Mesenchymal stem cell (in vitro differentiated cells and primary cell): ENCODE measurements around the gene BCL2L11.

Experiments used
- DNase-seq: peaks from one replicate; pipeline ENCODE4 v3.0.0-alpha.2; 2013
- H2AFZ ChIP-seq: one replicate; pipeline ENCODE4 v1.6.1; 2013; ENCODE audit warnings: low read depth, mild to moderate bottlenecking, control low read depth, inconsistent platforms, low read length, moderate library complexity
- H2AK5ac ChIP-seq: 2 replicates; pipeline ENCODE4 v1.6.1; 2013; ENCODE audit warnings: low read length, moderate library complexity, mild to moderate bottlenecking, inconsistent platforms; ENCODE audit not compliant: severe bottlenecking
- H2BK120ac ChIP-seq: one replicate; pipeline ENCODE4 v1.6.1; 2013; ENCODE audit warnings: low read depth, mild to moderate bottlenecking, inconsistent platforms, low read length, moderate library complexity
- H2BK12ac ChIP-seq, 2 experiments: one replicate each; pipeline ENCODE4 v1.6.1; 2013; ENCODE audit warnings: inconsistent platforms in 2 of 2, low read length in 2 of 2, mild to moderate bottlenecking in 2 of 2, moderate library complexity in 2 of 2, control low read depth in 1 of 2
- H2BK15ac ChIP-seq: one replicate; pipeline ENCODE4 v1.6.1; 2013; ENCODE audit warnings: mild to moderate bottlenecking, low read depth, inconsistent platforms; ENCODE audit not compliant: poor library complexity, severe bottlenecking
- H2BK5ac ChIP-seq: 2 replicates; pipeline ENCODE4 v1.6.1; 2013; ENCODE audit warnings: low read depth, mild to moderate bottlenecking, low read length, control low read depth, inconsistent platforms; ENCODE audit not compliant: poor library complexity, severe bottlenecking
- H3K14ac ChIP-seq, 2 experiments: one replicate each; pipeline ENCODE4 v1.6.1; 2013; ENCODE audit warnings: inconsistent platforms in 2 of 2, low read length in 2 of 2, control low read depth in 1 of 2, mild to moderate bottlenecking in 1 of 2, moderate library complexity in 1 of 2
- H3K18ac ChIP-seq, 2 experiments: one replicate each; pipeline ENCODE4 v1.6.1; 2013; ENCODE audit warnings: inconsistent platforms in 2 of 2, low read length in 2 of 2, control low read depth in 1 of 2, low read depth in 1 of 2, mild to moderate bottlenecking in 1 of 2
- H3K23ac ChIP-seq, 2 experiments: one replicate each; pipeline ENCODE4 v1.6.1; 2013; ENCODE audit warnings: inconsistent platforms in 2 of 2, low read length in 2 of 2, mild to moderate bottlenecking in 2 of 2, moderate library complexity in 2 of 2, control low read depth in 1 of 2
- H3K27ac ChIP-seq: 2 replicates; pipeline ENCODE4 v1.5.1; 2013; ENCODE audit warnings: mild to moderate bottlenecking, moderate library complexity, low read length, control low read depth, inconsistent platforms; ENCODE audit not compliant: poor library complexity, severe bottlenecking
- H3K27me3 ChIP-seq, 2 experiments: 2 replicates each; pipeline versions ENCODE4 v1.6.1 to v1.7.0; 2013; ENCODE audit warnings: low read length in 2 of 2, mild to moderate bottlenecking in 2 of 2, moderate library complexity in 2 of 2, control low read depth in 1 of 2, inconsistent platforms in 1 of 2; ENCODE audit not compliant: control insufficient read depth in 1 of 2, insufficient read depth in 1 of 2
- H3K36me3 ChIP-seq, 2 experiments: 2 replicates each; pipeline versions ENCODE4 v1.6.1 to v1.7.0; 2013; ENCODE audit warnings: low read length in 2 of 2, control low read depth in 1 of 2, inconsistent platforms in 1 of 2, low read depth in 1 of 2, mild to moderate bottlenecking in 1 of 2; ENCODE audit not compliant: insufficient read depth in 2 of 2, control insufficient read depth in 1 of 2
- H3K4ac ChIP-seq, 2 experiments: one replicate each; pipeline ENCODE4 v1.6.1; 2013; ENCODE audit warnings: inconsistent platforms in 2 of 2, low read length in 2 of 2, mild to moderate bottlenecking in 2 of 2, moderate library complexity in 2 of 2, control low read depth in 1 of 2, low read depth in 1 of 2
- H3K4me1 ChIP-seq: 2 replicates; pipeline ENCODE4 v1.6.1; 2013; ENCODE audit warnings: low read depth, low read length, control low read depth; ENCODE audit not compliant: control insufficient read depth, insufficient read depth
- H3K4me2 ChIP-seq: 2 replicates; pipeline ENCODE4 v1.6.1; 2013; ENCODE audit warnings: low read length, mild to moderate bottlenecking, inconsistent platforms; ENCODE audit not compliant: poor library complexity, severe bottlenecking
- H3K4me3 ChIP-seq, 2 experiments: 2 replicates each; pipeline versions ENCODE4 v1.5.1 to v1.7.0; 2013; ENCODE audit warnings: low read length in 2 of 2, mild to moderate bottlenecking in 2 of 2, control low read depth in 1 of 2, low read depth in 1 of 2; ENCODE audit not compliant: insufficient read depth in 1 of 2
- H3K79me1 ChIP-seq: replicated peaks from 2 replicates; pipeline ENCODE4 v1.6.1; 2013; ENCODE audit warnings: mild to moderate bottlenecking, control low read depth, low read length, inconsistent platforms; ENCODE audit not compliant: poor library complexity, severe bottlenecking
- H3K9ac ChIP-seq: 2 replicates; pipeline ENCODE4 v1.7.0; 2013; ENCODE audit warnings: mild to moderate bottlenecking, low read length, moderate library complexity
- H3K9me3 ChIP-seq: 2 replicates; pipeline ENCODE4 v1.7.0; 2013; ENCODE audit warnings: mild to moderate bottlenecking, low read length; ENCODE audit not compliant: control insufficient read depth
- H4K8ac ChIP-seq: one replicate; pipeline ENCODE4 v1.6.1; 2013; ENCODE audit warnings: inconsistent platforms, mild to moderate bottlenecking, low read length, moderate library complexity
- H4K91ac ChIP-seq: one replicate; pipeline ENCODE4 v1.6.1; 2013; ENCODE audit warnings: mild to moderate bottlenecking, low read length, inconsistent platforms
- WGBS: methylation state at CpG from one replicate; pipeline ENCODE4 v1.1.7; 2013; ENCODE audit warnings: mixed read lengths; 5-methylcytosine and 5-hydroxymethylcytosine counted together

BCL2L11 gene

DNA sequence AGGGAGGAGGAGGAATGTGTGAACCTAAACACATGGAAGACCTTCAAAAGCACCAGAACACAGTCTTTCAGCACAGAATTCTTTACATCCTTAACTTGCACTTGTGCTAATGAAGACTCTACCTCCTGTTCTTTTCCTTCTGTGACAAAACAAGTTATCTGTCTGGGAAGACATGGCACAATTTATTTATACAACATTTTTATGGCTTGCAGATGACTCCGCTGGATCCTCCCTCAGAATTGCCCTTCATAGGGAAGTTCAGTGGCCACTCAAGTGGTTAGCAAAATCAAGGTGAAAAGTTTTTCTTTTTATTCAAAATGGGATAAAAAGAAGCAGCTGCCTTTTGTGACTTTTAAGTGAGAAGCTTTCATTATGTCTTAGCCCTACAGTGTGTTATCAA lies 21.4 kb downstream of the BCL2L11 start:
- peaks cover 2 to 22% of the 10 kb centered on the region in 2 experiments for H3K36me3 ChIP-seq
- no peak overlapping the region for H3K14ac ChIP-seq

DNA sequence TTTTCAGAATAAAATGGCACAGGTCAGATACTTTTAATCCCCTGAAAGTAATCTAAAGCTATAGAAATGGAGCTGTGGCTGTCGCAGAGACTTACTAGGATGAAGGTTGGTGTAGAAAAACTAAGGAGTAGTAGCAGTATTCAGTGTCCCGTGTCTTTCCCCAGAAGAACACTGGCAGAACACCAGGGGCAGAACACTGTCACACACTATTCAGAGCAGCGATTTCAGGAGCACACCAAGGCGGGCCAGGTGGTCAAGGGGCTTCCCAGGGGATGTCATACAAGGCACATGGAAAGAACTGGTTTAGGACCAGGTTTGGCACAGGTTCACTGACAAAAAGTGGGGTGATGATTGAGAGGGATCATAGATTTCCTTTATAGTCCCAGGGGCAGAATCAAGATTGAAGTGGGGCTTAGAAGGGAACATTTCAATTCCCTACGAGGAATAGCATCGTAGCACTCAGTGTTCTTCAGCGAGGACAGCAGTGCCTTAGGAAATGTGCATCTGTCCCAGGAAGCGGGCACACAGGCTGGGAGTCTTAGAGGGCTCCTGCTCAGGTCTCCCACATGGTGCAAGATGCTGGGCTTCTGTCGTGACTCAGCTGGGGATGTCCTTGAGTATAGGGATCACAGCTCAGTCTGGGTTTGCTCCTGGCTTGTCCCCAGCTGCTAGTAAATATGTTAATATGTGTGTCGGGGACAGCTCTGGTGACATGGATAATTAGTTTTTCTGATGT lies 22.6 kb downstream of the BCL2L11 start:
- no peak overlapping the region for H2BK5ac ChIP-seq
- DNase-seq: no peak
- H3K14ac ChIP-seq: no peak overlapping the region
- no peaks in the 10 kb centered on the region for H3K9me3 ChIP-seq
- H2AK5ac ChIP-seq: no peak overlapping the region
- no peak overlapping the region for H3K23ac ChIP-seq
- no peak overlapping the region for H4K8ac ChIP-seq
- H2AFZ ChIP-seq: no peak overlapping the region
- no peak overlapping the region for H3K4me2 ChIP-seq
- H2BK12ac ChIP-seq: no peak overlapping the region
- H3K36me3 ChIP-seq: peaks cover 2 to 19% of the 10 kb centered on the region in 2 experiments
- no peak overlapping the region for H3K4ac ChIP-seq
- H4K91ac ChIP-seq: no peak overlapping the region
- 94% methylated on average over 9 of the region's 10 CpGs for WGBS
- no peak overlapping the region for H3K4me3 ChIP-seq
- H3K18ac ChIP-seq: no peak overlapping the region
- H2BK15ac ChIP-seq: no peak overlapping the region
- no peak overlapping the region for H3K27ac ChIP-seq
- peaks cover 28% of the 10 kb centered on the region for H3K79me1 ChIP-seq
- no peak overlapping the region for H2BK120ac ChIP-seq
- H3K27me3 ChIP-seq: peaks cover 0 to 6% of the 10 kb centered on the region in 2 experiments
- H3K9ac ChIP-seq: no peak overlapping the region
- no peaks in the 10 kb centered on the region for H3K4me1 ChIP-seq

More for the DNA sequence above, 21.4 kb downstream of the BCL2L11 start:
- no peak overlapping the region for H2BK15ac ChIP-seq
- H2AFZ ChIP-seq: no peak overlapping the region
- DNase-seq: no peak
- no peaks in the 10 kb centered on the region for H3K9me3 ChIP-seq
- no peak overlapping the region for H3K27ac ChIP-seq
- no peak overlapping the region for H3K18ac ChIP-seq
- peaks cover 28% of the 10 kb centered on the region for H3K79me1 ChIP-seq
- H3K4me2 ChIP-seq: no peak overlapping the region
- H2BK5ac ChIP-seq: no peak overlapping the region
- no peak overlapping the region for H2AK5ac ChIP-seq
- H3K9ac ChIP-seq: no peak overlapping the region
- peaks cover 2% of the 10 kb centered on the region for H3K4me1 ChIP-seq
- no peak overlapping the region for H3K4ac ChIP-seq
- WGBS: 100% methylated on average over 1 of the region's 1 CpG
- no peak overlapping the region for H4K8ac ChIP-seq
- H3K23ac ChIP-seq: no peak overlapping the region
- no peak overlapping the region for H2BK120ac ChIP-seq
- H4K91ac ChIP-seq: no peak overlapping the region
- H3K27me3 ChIP-seq: peaks cover 0 to 13% of the 10 kb centered on the region in 2 experiments
- no peak overlapping the region for H2BK12ac ChIP-seq
- no peak overlapping the region for H3K4me3 ChIP-seq

DNA sequence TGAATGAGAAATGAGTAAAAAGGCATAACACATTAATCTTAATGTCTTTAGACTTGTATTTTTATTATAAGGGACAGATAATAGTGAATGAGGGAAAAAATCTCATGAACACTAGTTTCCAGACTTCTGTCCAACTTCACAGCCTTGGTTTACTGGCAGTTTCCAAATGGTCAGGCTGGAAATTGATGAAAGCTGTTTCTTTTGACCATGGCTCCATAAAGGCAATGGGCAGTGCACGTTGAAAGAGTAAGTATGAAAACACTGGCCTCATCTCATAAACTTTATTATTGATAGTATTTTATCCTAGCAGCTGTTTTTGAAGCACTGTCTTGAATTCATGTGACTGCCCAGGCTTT lies 23.1 kb downstream of the BCL2L11 start:
- H3K9me3 ChIP-seq: no peaks in the 10 kb centered on the region
- H2AFZ ChIP-seq: no peak overlapping the region
- no peak overlapping the region for H3K23ac ChIP-seq
- no peak overlapping the region for H2BK5ac ChIP-seq
- no peak overlapping the region for H2BK12ac ChIP-seq
- H2AK5ac ChIP-seq: no peak overlapping the region
- H3K9ac ChIP-seq: no peak overlapping the region
- DNase-seq: no peak
- no peak overlapping the region for H3K4ac ChIP-seq
- no peak overlapping the region for H3K4me2 ChIP-seq
- WGBS: no CpG with 5 or more reads among the region's 1 CpG
- peaks cover 25% of the 10 kb centered on the region for H3K79me1 ChIP-seq
- H3K27ac ChIP-seq: no peak overlapping the region
- no peak overlapping the region for H2BK120ac ChIP-seq
- no peak overlapping the region for H3K18ac ChIP-seq
- no peaks in the 10 kb centered on the region for H3K4me1 ChIP-seq
- no peak overlapping the region for H4K91ac ChIP-seq
- peaks cover 2 to 15% of the 10 kb centered on the region in 2 experiments for H3K36me3 ChIP-seq
- H2BK15ac ChIP-seq: no peak overlapping the region
- no peak overlapping the region for H3K4me3 ChIP-seq
- no peak overlapping the region for H3K14ac ChIP-seq
- H3K27me3 ChIP-seq: peaks cover 0 to under 1% of the 10 kb centered on the region in 2 experiments
- H4K8ac ChIP-seq: no peak overlapping the region

DNA sequence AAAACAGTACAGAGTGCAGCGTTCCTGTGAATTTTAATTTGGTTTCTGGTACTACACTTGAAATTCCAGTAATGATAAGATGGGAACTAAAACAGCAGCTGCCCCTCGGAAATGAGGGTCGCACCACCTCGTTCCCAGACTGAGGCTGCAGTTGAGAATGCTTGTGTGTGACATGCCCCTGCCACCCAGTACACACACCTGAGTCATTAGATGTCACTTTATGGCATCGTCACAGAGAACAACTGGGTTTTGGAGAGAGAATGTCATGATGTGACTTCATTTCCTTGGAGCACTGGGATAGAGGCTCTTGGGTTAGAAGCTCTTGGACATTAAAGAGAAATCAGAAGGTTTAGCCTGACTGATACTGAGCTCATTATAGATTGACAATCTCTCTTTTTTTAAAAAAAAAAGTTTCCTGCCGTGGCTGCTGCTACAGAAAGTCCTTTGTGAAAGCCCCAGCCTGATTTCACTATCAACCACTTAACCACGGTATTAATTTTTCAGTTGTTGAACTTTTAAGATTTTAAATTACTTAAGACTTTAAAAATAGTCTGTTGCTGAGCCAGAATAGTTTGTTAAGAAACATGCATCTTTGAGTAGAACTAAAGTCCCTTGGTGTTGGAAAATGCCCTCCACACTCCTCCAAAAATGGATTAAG lies 24.5 kb downstream of the BCL2L11 start:
- Histone ChIP-seq H3K9ac (no peak overlapping the region), H3K14ac (no peak overlapping the region), H3K4me3 (no peak overlapping the region), H3K23ac (no peak overlapping the region), H3K79me1 (peaks cover 24% of the 10 kb centered on the region), H3K36me3 (peaks cover 2 to 10% of the 10 kb centered on the region in 2 experiments), H2AFZ (no peak overlapping the region), H3K27me3 (no peaks in the 10 kb centered on the region), H2BK120ac (no peak overlapping the region), H3K9me3 (no peaks in the 10 kb centered on the region), H2AK5ac (no peak overlapping the region), H3K4me1 (no peaks in the 10 kb centered on the region), H3K27ac (no peak overlapping the region), H2BK12ac (no peak overlapping the region), H4K91ac (no peak overlapping the region), H2BK15ac (no peak overlapping the region), H2BK5ac (no peak overlapping the region), H3K4me2 (no peak overlapping the region), H3K18ac (no peak overlapping the region), H3K4ac (no peak overlapping the region), H4K8ac (no peak overlapping the region)
- no peak for DNase-seq
- WGBS: 89% methylated on average over 6 of the region's 7 CpGs
